ENCODE data around the gene MYO3B. TPM values are rescaled to one million over a fixed set of nuclear protein-coding genes. Genes with fewer than 3 reads are reported as not detected.
"Not testable (repeated sequence)": the region's sequence is repeated elsewhere in the genome, so short reads cannot be mapped to it uniquely, and the experiment has no call there.

Gene MYO3B
- total RNA-seq, 1 donor from 2014 or later = 9.1 TPM

DNA sequence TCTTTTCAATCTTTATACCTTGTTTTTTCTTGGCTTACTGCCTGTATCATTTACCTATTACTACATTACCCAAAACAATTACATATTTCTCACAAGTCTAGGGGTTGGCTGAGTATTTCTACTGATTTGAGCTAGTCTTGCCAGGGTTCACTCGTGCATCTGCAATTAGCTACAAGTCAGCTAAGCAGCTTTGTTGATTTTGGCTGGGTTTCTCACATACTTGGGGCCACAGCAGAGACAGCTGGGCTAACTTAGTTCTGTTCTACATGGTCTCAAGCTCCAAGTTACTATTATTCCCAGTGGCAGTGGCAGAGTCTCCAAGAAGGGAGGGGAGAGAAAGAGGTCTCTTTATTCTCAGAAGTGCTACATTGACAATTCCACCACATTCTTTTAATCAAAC is 482.5 kb downstream of the MYO3B start:
- Mint-ChIP-seq H3K27ac (peak overlapping the region; percentile 39), H3K4me3 (no peak overlapping the region), H3K4me1 (peaks cover 7% of the 10 kb centered on the region), H3K27me3 (ENCODE audit: low read depth) (no peaks in the 10 kb centered on the region), H3K36me3 (no peaks in the 10 kb centered on the region), H3K9me3 (no peaks in the 10 kb centered on the region)
- TF ChIP-seq, protein P1, sequence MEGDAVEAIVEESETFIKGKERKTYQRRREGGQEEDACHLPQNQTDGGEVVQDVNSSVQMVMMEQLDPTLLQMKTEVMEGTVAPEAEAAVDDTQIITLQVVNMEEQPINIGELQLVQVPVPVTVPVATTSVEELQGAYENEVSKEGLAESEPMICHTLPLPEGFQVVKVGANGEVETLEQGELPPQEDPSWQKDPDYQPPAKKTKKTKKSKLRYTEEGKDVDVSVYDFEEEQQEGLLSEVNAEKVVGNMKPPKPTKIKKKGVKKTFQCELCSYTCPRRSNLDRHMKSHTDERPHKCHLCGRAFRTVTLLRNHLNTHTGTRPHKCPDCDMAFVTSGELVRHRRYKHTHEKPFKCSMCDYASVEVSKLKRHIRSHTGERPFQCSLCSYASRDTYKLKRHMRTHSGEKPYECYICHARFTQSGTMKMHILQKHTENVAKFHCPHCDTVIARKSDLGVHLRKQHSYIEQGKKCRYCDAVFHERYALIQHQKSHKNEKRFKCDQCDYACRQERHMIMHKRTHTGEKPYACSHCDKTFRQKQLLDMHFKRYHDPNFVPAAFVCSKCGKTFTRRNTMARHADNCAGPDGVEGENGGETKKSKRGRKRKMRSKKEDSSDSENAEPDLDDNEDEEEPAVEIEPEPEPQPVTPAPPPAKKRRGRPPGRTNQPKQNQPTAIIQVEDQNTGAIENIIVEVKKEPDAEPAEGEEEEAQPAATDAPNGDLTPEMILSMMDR (IDR thresholded peaks at IDR 0.05; ENCODE audit: unreplicated experiment) = no peak
- DNase-seq (ENCODE audit: low spot score in 2 of 2, unreplicated experiment in 2 of 2) = no peak

DNA sequence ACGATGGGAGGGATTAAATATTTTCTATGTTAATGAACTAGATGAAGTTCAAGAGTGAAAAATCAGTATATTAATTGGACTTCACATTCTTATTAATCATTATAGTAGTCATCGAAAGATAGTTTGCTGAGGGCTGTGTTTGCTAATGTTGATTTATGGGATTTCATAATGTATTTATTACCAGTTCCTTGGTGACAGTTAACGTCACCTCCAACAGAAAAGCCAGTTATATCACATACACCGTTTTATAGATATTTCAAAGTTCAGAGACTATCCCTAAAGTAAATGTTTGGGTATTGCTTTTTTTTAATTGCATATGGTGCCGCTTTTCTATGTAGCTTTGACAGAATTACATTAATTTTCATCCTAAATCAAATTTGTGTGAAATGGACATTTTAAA is 487.8 kb downstream of the MYO3B start:
- H3K36me3 Mint-ChIP-seq = no peaks in the 10 kb centered on the region
- no peak overlapping the region for H3K4me3 Mint-ChIP-seq
- no peaks in the 10 kb centered on the region for H3K27me3 Mint-ChIP-seq (ENCODE audit: low read depth)
- peaks cover 5% of the 10 kb centered on the region for H3K4me1 Mint-ChIP-seq
- TF ChIP-seq, protein P1 (IDR thresholded peaks at IDR 0.05; ENCODE audit: unreplicated experiment) = no peak
- H3K27ac Mint-ChIP-seq = no peak overlapping the region
- no peaks in the 10 kb centered on the region for H3K9me3 Mint-ChIP-seq
- no peak for DNase-seq (ENCODE audit: low spot score in 2 of 2, unreplicated experiment in 2 of 2)

DNA sequence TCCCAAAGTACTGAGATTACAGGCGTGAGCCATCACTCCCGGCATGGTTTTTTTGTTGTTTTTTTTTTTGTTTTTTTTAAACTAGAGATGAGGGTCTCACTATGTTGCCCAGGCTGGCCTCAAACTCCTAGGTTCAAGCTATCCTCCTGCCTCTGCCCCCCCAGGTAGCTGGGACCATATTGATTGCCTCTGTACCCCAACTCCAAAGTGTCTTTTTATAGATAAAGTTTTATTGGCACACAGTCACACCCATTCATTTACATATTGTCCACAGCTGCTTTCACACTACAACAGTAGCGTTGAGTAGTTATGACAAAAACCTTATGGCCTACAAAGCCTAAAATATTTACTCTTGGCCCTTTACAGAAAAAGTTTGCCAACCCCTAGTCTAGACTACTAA is 492.0 kb downstream of the MYO3B start:
- H3K27ac Mint-ChIP-seq = no peak overlapping the region
- H3K27me3 Mint-ChIP-seq (ENCODE audit: low read depth) = peaks cover under 1% of the 10 kb centered on the region
- no peaks in the 10 kb centered on the region for H3K36me3 Mint-ChIP-seq
- no peak for DNase-seq (ENCODE audit: low spot score in 2 of 2, unreplicated experiment in 2 of 2)
- peaks cover 11% of the 10 kb centered on the region for H3K4me1 Mint-ChIP-seq
- TF ChIP-seq, protein P1 (IDR thresholded peaks at IDR 0.05; ENCODE audit: unreplicated experiment) = no peak
- H3K4me3 Mint-ChIP-seq = no peak overlapping the region
- H3K9me3 Mint-ChIP-seq = no peaks in the 10 kb centered on the region

DNA sequence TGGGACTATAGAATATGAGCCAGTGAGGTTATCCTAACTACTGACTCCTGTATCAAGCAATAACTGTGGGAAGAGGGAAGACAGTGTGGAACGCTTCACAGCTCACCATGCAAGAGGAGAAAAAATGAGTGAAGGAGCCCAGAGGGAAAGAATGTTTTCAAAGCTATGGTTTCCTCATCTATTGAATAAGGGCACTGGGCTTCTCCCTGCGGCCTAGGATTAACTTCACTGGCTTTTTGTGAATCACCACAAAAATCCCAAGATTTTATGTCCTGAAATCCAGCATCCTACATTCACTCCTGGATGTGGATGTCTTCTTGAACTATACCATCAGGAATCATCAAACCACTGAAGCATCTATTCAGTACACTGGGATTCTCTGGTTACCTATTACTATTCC is 492.7 kb downstream of the MYO3B start:
- Mint-ChIP-seq H3K4me3 (no peak overlapping the region), H3K36me3 (no peaks in the 10 kb centered on the region), H3K9me3 (no peaks in the 10 kb centered on the region), H3K27me3 (ENCODE audit: low read depth) (peaks cover 2% of the 10 kb centered on the region), H3K4me1 (peaks cover 11% of the 10 kb centered on the region), H3K27ac (no peak overlapping the region)
- DNase-seq (ENCODE audit: low spot score in 2 of 2, unreplicated experiment in 2 of 2) = no peak
- TF ChIP-seq, protein P1 (IDR thresholded peaks at IDR 0.05; ENCODE audit: unreplicated experiment) = no peak

DNA sequence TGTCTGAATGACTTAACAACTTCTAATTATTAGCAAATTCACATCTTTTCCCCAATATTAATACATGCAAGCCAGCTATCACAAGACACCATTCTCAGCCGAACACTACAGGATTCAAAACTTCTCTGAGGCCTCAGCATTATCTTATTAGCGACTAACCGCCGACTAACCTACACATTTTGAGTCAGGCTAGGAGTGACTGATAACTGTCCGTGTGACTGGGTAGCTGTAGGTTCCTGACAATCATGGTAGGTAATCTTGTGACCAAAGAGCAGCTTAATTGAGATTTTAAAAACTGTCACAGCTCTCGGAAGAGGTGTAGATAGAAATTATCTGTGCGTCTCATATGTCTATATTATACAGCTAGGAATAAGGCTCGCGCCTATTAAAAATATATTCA is 493.1 kb downstream of the MYO3B start:
- TF ChIP-seq, protein P1 (IDR thresholded peaks at IDR 0.05; ENCODE audit: unreplicated experiment) = no peak
- DNase-seq (ENCODE audit: low spot score in 2 of 2, unreplicated experiment in 2 of 2) = no peak
- H3K4me3 Mint-ChIP-seq = no peak overlapping the region
- no peaks in the 10 kb centered on the region for H3K36me3 Mint-ChIP-seq
- no peaks in the 10 kb centered on the region for H3K9me3 Mint-ChIP-seq
- no peak overlapping the region for H3K27ac Mint-ChIP-seq
- peaks cover 11% of the 10 kb centered on the region for H3K4me1 Mint-ChIP-seq
- H3K27me3 Mint-ChIP-seq (ENCODE audit: low read depth) = peaks cover 2% of the 10 kb centered on the region

DNA sequence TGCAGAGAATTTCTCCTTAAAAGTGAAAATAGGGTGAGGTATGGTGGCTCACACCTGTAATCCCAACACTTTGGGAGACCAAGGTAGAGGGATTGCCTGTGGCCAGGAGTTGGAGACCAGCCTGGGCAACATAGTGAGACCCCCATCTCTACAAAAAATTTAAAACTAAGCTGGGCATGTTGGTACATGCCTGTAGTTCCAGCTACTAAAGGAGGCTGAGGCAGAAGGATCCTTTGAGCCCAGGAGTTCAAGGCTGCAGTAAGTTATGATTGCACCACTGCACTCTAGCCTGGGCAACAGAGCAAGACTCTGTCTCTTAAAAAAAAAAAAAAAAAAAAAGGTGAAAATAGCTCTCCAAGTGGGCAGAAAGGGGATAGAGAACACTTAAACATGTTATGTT is 496.3 kb downstream of the MYO3B start:
- not testable (repeated sequence) for H3K27ac Mint-ChIP-seq; H3K4me3 Mint-ChIP-seq; DNase-seq (ENCODE audit: low spot score in 2 of 2, unreplicated experiment in 2 of 2); H3K27me3 Mint-ChIP-seq (ENCODE audit: low read depth); H3K9me3 Mint-ChIP-seq; H3K36me3 Mint-ChIP-seq
- peaks cover 13% of the 10 kb centered on the region for H3K4me1 Mint-ChIP-seq
